K562 (cell line): ENCODE measurements around the gene MYO18A.
A peak's percentile ranks its signal among the peaks of the same experiment; 100 is the strongest.

Experiments
- BDP1 ChIP-seq: IDR thresholded peaks from 3 replicates; pipeline ENCODE4 v1.6.1; 2011; ENCODE audit not compliant: insufficient read length, insufficient read depth
- CTCF ChIP-seq, 3 experiments: IDR thresholded peaks in 2 of 3; conservative IDR thresholded peaks in 1 of 3; 2 replicates each; pipeline ENCODE4 v1.5.1; 2011 to 2012; ENCODE audit warnings: low read length in 3 of 3, mild to moderate bottlenecking in 3 of 3, control low read depth in 2 of 3, improper control_type of control experiment in 1 of 3, inconsistent platforms in 1 of 3, low read depth in 1 of 3, mixed read lengths in 1 of 3, moderate library complexity in 1 of 3; ENCODE audit not compliant: insufficient read depth in 2 of 3
- GABPA ChIP-seq: fragments of 200-800 bp; sonication (Bioruptor generic); conservative IDR thresholded peaks from 2 replicates; pipeline ENCODE4 v1.6.1; 2016; ENCODE audit warnings: low read depth, missing genetic modification characterization, missing compliant biosample characterization

- no peak for TF ChIP-seq BDP1
- TF ChIP-seq GABPA, result no peak
- TF ChIP-seq CTCF (IDR thresholded peaks at IDR 0.05 in 2 of 3, conservative IDR thresholded peaks at IDR 0.05 in 1 of 3; ENCODE audit: insufficient read depth in 2 of 3, low read depth in 1 of 3, low read length in 3 of 3), result peak in 1 of 3 experiments; percentile 5; a peak in 1 of 6 replicates
Measured at GRCh38 chr17:29179232-29180033, 765 bp downstream of the MYO18A start.
